HepG2 (cell line): ENCODE data around the gene PLD2. TPM values are rescaled to one million over a fixed set of nuclear protein-coding genes. Genes with fewer than 3 reads are reported as not detected.

Source experiments
- ATAC-seq: fragments of 200-7000 bp; cut with Tn5 transposase; 3 replicates; pipeline ENCODE4 v1.9.1; 2020; ENCODE audit warnings: mild to moderate bottlenecking, moderate library complexity
- BruUV-seq: library from RNA; stranded (reverse); fragments of 400-500 nt; replicated peaks from 2 replicates; lab custom pipeline; 2021; lab: Mats Ljungman, UMichigan
- CTCF ChIA-PET: fragments of 300-600 bp; formaldehyde crosslinking; extraction: SDS; loops from one replicate; lab custom pipeline; 2021; ENCODE audit warnings: low total read pairs, inconsistent platforms, low intra/inter-chr PET ratio; lab: Yijun Ruan, JAX
- POLR2A ChIA-PET: fragments of 350-600 bp; sonication (Branson Sonifier 250); formaldehyde crosslinking; loops from one replicate; lab custom pipeline; 2020; ENCODE audit warnings: antibody characterized with exemption, inconsistent platforms; lab: Yijun Ruan, JAX
- DNase-seq: peaks from one replicate; pipeline ENCODE4 v3.0.0-alpha.2; 2015; ENCODE audit warnings: low spot score
- FAIRE-seq: peaks from 3 replicates; lab custom pipeline; 2011; peaks lifted over from hg19 to GRCh38; lab: Jason Lieb, UNC
- H2AFZ ChIP-seq: one replicate; pipeline ENCODE4 v1.6.1; 2011; ENCODE audit warnings: low read length, inconsistent platforms
- H3K27ac ChIP-seq: fragments of 300-600 bp; 3 replicates; pipeline ENCODE4 v1.8.0; 2011; ENCODE audit warnings: mixed run types, mild to moderate bottlenecking, mixed read lengths, low read length, inconsistent platforms; ENCODE audit not compliant: insufficient read depth; ENCODE audit errors: extremely low read length
- H3K27me3 ChIP-seq, 2 experiments: fragments of 200-600 bp in 1 of 2; 2 replicates in 1 of 2; 3 replicates in 1 of 2; pipeline versions ENCODE4 v1.6.0 to v1.8.0; 2011; ENCODE audit warnings: low read length in 2 of 2, mild to moderate bottlenecking in 2 of 2, moderate library complexity in 2 of 2, inconsistent platforms in 1 of 2; ENCODE audit not compliant: insufficient read depth in 2 of 2, control insufficient read depth in 1 of 2
- H3K36me3 ChIP-seq, 2 experiments: fragments of 200-600 bp in 1 of 2; replicated peaks in 1 of 2; 2 replicates in 1 of 2; 3 replicates in 1 of 2; pipeline versions ENCODE4 v1.5.1 to v1.8.0; 2011; ENCODE audit warnings: low read length in 2 of 2, inconsistent platforms in 1 of 2; ENCODE audit not compliant: insufficient read depth in 2 of 2, control insufficient read depth in 1 of 2
- H3K4me1 ChIP-seq: 2 replicates; pipeline ENCODE4 v1.5.1; 2012; ENCODE audit warnings: low read length, inconsistent platforms; ENCODE audit not compliant: insufficient read depth
- H3K4me2 ChIP-seq: 2 replicates; pipeline ENCODE4 v1.6.0; 2011; ENCODE audit warnings: low read depth, low read length, inconsistent platforms
- H3K4me3 ChIP-seq, 3 experiments: fragments of 200-600 bp in 1 of 3; sonication (generic), shearing (Covaris generic) in 1 of 3; replicated peaks in 1 of 3; 2 replicates each; pipeline ENCODE4 v1.5.1; 2011 to 2016; ENCODE audit warnings: low read length in 3 of 3, inconsistent platforms in 2 of 3, low read depth in 2 of 3, mild to moderate bottlenecking in 2 of 3, control low read depth in 1 of 3, mixed read lengths in 1 of 3; ENCODE audit not compliant: insufficient read depth in 1 of 3
- H3K79me2 ChIP-seq: one replicate; pipeline ENCODE4 v1.6.1; 2011; ENCODE audit warnings: low read length, inconsistent platforms; ENCODE audit not compliant: insufficient read depth
- H3K9ac ChIP-seq: 2 replicates; pipeline ENCODE4 v1.6.0; 2011; ENCODE audit warnings: mild to moderate bottlenecking, low read depth, low read length, inconsistent platforms; ENCODE audit not compliant: insufficient read depth
- H3K9me3 ChIP-seq: 2 replicates; pipeline ENCODE4 v1.5.1; 2012; ENCODE audit warnings: mild to moderate bottlenecking, low read length
- H4K20me1 ChIP-seq: 2 replicates; pipeline ENCODE4 v1.6.0; 2011; ENCODE audit warnings: inconsistent platforms, mild to moderate bottlenecking, low read length, moderate library complexity; ENCODE audit not compliant: insufficient read depth
- ARNT ChIP-seq: fragments of 450-650 bp; IDR thresholded peaks from 2 replicates; pipeline ENCODE4 v1.6.1; 2017
- GABPA ChIP-seq, 2 experiments: IDR thresholded peaks; 2 replicates each; pipeline ENCODE4 v1.6.1; 2011 to 2016; ENCODE audit warnings: low read depth in 2 of 2, low read length in 1 of 2, missing biosample characterization in 1 of 2, missing genetic modification characterization in 1 of 2
- GATA4 ChIP-seq: sonication (generic); IDR thresholded peaks from 2 replicates; pipeline ENCODE4 v1.6.1; 2016; ENCODE audit warnings: antibody characterized with exemption, low read depth, borderline replicate concordance
- ZBTB21 ChIP-seq: sonication (generic); formaldehyde crosslinking; IDR thresholded peaks from 2 replicates; pipeline ENCODE4 v1.4.0; 2020; ENCODE audit warnings: missing genetic modification reagents
- ZBTB38 ChIP-seq: sonication (generic); formaldehyde crosslinking; IDR thresholded peaks from 2 replicates; pipeline ENCODE4 v1.5.1; 2020; ENCODE audit warnings: mild to moderate bottlenecking, missing genetic modification reagents
- ZFP82 ChIP-seq: sonication (generic); formaldehyde crosslinking; IDR thresholded peaks from 2 replicates; pipeline ENCODE4 v1.5.1; 2020; ENCODE audit warnings: mild to moderate bottlenecking, missing genetic modification reagents, borderline replicate concordance
- ZMAT3 ChIP-seq: sonication (generic); formaldehyde crosslinking; conservative IDR thresholded peaks from 2 replicates; pipeline ENCODE4 v1.7.0; 2021; ENCODE audit warnings: missing genetic modification reagents
- ZNF549 ChIP-seq: sonication (generic); formaldehyde crosslinking; IDR thresholded peaks from 2 replicates; pipeline ENCODE4 v1.5.0; 2020; ENCODE audit warnings: missing genetic modification reagents
- ZNF564 ChIP-seq: sonication (generic); formaldehyde crosslinking; IDR thresholded peaks from 2 replicates; pipeline ENCODE4 v1.8.1; 2023; ENCODE audit warnings: mild to moderate bottlenecking, missing genetic modification reagents
- ZNF766 ChIP-seq: sonication (generic); formaldehyde crosslinking; IDR thresholded peaks from 2 replicates; pipeline ENCODE4 v1.5.0; 2020; ENCODE audit warnings: missing genetic modification reagents, borderline replicate concordance
- ZSCAN29 ChIP-seq: sonication (generic); formaldehyde crosslinking; conservative IDR thresholded peaks from 2 replicates; pipeline ENCODE4 v1.4.0; 2020; ENCODE audit warnings: mild to moderate bottlenecking, missing genetic modification reagents
- WGBS: methylation state at CpG from one replicate; pipeline ENCODE4 v1.1.6; 2017; ENCODE audit warnings: low lambda C conversion rate; 5-methylcytosine and 5-hydroxymethylcytosine counted together
- in situ Hi-C: cut with HindIII; loops from 2 replicates; pipeline ENCODE4 v1.10.0; 2017; ENCODE audit warnings: low pct_unique_long_range_greater_than_20kb; ENCODE audit not compliant: extremely low pct_ligation_motif_present
- intact Hi-C: fragments of 100-400 bp; cut with micrococcal nuclease; formaldehyde crosslinking; loops from one replicate; pipeline ENCODE4 v1.10.0; 2022; ENCODE audit not compliant: unreplicated experiment
- polyA plus RNA-seq, 8 experiments: library from polyadenylated mRNA; depleted of rRNA in 3 of 8; stranded (reverse) in 7 of 8; unstranded in 1 of 8; fragments of >200 nt; fragmentation: Illumina TruSeq in 4 of 8; extraction: Trizol in 4 of 8; gene quantifications; 2 replicates each; pipeline versions ENCODE4 v1.2.1 to v1.2.3, GENCODE V29; 2011 to 2016; ENCODE audit warnings: low read depth in 4 of 8, missing spikeins in 1 of 8, mixed read lengths in 1 of 8; ENCODE audit not compliant: insufficient read depth in 1 of 8
- total RNA-seq, 5 experiments: library from RNA; depleted of rRNA; stranded (reverse); fragments of >200 nt; fragmentation: Illumina TruSeq; extraction: Trizol; gene quantifications; 2 replicates each; pipeline ENCODE4 v1.2.3, GENCODE V29; 2016; ENCODE audit warnings: low read depth in 1 of 5
- TF ChIP-seq, protein P1 (sequence below): sonication (generic); formaldehyde crosslinking; IDR thresholded peaks from 2 replicates; pipeline ENCODE4 v1.8.0; 2022; ENCODE audit warnings: low read depth, missing genetic modification reagents
- TF ChIP-seq, protein P2 (sequence below): sonication (generic); formaldehyde crosslinking; IDR thresholded peaks from one replicate; pipeline ENCODE4 v1.5.1; 2020; ENCODE audit warnings: mild to moderate bottlenecking, missing genetic modification reagents; ENCODE audit errors: not compliant biosample characterization
- TF ChIP-seq, protein P3 (sequence below): sonication (generic); formaldehyde crosslinking; conservative IDR thresholded peaks from 2 replicates; pipeline ENCODE4 v1.8.0; 2022; ENCODE audit warnings: low read depth, missing genetic modification reagents

The PLD2 gene
- total and polyA plus RNA-seq, 2 of the 13 experiments (the other 11 are each of a cell fraction or from before 2014, with no cell fraction given): 13.4 to 29.7 TPM

DNA sequence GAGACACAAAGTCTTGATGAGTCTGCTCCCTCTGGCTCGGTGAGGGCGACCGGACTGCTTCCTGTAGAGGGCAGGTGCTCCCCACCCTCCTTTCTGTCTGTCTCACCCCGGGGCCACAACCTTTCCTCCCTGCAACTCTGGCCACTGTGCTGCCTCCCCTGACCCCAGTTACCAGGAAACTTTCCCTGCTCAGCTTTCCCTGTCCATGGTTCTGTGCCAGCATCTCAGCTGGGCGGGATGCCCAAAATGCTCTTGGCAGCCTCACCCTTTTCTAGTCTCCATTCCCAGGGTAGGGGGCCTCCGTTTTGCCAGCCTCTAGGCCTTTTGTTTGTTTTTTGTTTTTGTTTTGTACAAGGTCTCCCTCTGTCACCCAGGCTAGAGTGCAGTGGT, 1.4 kb downstream of the PLD2 start:
- peak overlapping the region in 2 of 3 experiments; percentile 80 to 92; a peak in 2 of 6 replicates for H3K4me3 ChIP-seq
- H3K27me3 ChIP-seq: no peaks in the 10 kb centered on the region
- no peaks in the 10 kb centered on the region for H4K20me1 ChIP-seq
- no peaks in the 10 kb centered on the region for H3K9me3 ChIP-seq
- no peak overlapping the region for H3K27ac ChIP-seq
- POLR2A ChIA-PET: interaction anchor here (2.3 to 2.5 kb wide), 2 partner anchors 20 to 104 kb away, joined by 7 to 17 read pairs; partner anchors contain the start of genes GLTPD2 and PELP1
- H2AFZ ChIP-seq: no peak overlapping the region
- H3K79me2 ChIP-seq: peaks cover 3% of the 10 kb centered on the region
- H3K9ac ChIP-seq: no peak overlapping the region
- intact Hi-C loops (no loop called here), in situ Hi-C loops (loop anchor here (5.0 kb wide), 1 partner anchor 74 kb away; no protein-coding TSS in a partner anchor)
- peak overlapping the region; percentile 88; the same call in 1 of the 2 replicates for H3K4me2 ChIP-seq
- CTCF ChIA-PET: interaction anchor here (0.9 kb wide), 1 partner anchor 74 kb away, joined by 4 read pairs; no protein-coding TSS in a partner anchor
- WGBS: 88% methylated on average over 6 of the region's 6 CpGs
- DNase-seq (no peak), FAIRE-seq (no peak), ATAC-seq (no peak)
- H3K4me1 ChIP-seq: peaks cover 29% of the 10 kb centered on the region
- H3K36me3 ChIP-seq: peaks cover 4 to 6% of the 10 kb centered on the region in 2 experiments; a peak in 2 of 5 replicates
- no TSS peak for BruUV-seq
- TF ChIP-seq ZSCAN29 (CRISPR knock-in tag) (no peak), ZNF549 (CRISPR knock-in tag) (no peak), ZNF766 (CRISPR knock-in tag) (no peak), ZNF564 (CRISPR knock-in tag) (no peak), GATA4 (no peak), ZMAT3 (no peak), ZBTB38 (CRISPR knock-in tag) (0 out of 2 replicates have a peak, but pooled peaks have one; percentile 48), ARNT (no peak), ZFP82 (no peak), GABPA (IDR thresholded peaks at IDR 0.05; ENCODE audit: low read depth, low read length) (no peak), GABPA (CRISPR knock-in tag; IDR thresholded peaks at IDR 0.05; ENCODE audit: low read depth) (no peak), ZBTB21 (no peak)
- TF ChIP-seq, protein P1, sequence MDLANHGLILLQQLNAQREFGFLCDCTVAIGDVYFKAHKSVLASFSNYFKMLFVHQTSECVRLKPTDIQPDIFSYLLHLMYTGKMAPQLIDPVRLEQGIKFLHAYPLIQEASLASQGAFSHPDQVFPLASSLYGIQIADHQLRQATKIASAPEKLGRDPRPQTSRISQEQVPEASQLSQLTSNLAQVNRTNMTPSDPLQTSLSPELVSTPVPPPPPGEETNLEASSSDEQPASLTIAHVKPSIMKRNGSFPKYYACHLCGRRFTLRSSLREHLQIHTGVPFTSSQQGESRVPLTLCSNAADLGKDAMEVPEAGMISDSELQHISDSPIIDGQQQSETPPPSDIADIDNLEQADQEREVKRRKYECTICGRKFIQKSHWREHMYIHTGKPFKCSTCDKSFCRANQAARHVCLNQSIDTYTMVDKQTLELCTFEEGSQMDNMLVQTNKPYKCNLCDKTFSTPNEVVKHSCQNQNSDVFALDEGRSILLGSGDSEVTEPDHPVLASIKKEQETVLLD (CRISPR knock-in tag): no peak
- TF ChIP-seq, protein P2, sequence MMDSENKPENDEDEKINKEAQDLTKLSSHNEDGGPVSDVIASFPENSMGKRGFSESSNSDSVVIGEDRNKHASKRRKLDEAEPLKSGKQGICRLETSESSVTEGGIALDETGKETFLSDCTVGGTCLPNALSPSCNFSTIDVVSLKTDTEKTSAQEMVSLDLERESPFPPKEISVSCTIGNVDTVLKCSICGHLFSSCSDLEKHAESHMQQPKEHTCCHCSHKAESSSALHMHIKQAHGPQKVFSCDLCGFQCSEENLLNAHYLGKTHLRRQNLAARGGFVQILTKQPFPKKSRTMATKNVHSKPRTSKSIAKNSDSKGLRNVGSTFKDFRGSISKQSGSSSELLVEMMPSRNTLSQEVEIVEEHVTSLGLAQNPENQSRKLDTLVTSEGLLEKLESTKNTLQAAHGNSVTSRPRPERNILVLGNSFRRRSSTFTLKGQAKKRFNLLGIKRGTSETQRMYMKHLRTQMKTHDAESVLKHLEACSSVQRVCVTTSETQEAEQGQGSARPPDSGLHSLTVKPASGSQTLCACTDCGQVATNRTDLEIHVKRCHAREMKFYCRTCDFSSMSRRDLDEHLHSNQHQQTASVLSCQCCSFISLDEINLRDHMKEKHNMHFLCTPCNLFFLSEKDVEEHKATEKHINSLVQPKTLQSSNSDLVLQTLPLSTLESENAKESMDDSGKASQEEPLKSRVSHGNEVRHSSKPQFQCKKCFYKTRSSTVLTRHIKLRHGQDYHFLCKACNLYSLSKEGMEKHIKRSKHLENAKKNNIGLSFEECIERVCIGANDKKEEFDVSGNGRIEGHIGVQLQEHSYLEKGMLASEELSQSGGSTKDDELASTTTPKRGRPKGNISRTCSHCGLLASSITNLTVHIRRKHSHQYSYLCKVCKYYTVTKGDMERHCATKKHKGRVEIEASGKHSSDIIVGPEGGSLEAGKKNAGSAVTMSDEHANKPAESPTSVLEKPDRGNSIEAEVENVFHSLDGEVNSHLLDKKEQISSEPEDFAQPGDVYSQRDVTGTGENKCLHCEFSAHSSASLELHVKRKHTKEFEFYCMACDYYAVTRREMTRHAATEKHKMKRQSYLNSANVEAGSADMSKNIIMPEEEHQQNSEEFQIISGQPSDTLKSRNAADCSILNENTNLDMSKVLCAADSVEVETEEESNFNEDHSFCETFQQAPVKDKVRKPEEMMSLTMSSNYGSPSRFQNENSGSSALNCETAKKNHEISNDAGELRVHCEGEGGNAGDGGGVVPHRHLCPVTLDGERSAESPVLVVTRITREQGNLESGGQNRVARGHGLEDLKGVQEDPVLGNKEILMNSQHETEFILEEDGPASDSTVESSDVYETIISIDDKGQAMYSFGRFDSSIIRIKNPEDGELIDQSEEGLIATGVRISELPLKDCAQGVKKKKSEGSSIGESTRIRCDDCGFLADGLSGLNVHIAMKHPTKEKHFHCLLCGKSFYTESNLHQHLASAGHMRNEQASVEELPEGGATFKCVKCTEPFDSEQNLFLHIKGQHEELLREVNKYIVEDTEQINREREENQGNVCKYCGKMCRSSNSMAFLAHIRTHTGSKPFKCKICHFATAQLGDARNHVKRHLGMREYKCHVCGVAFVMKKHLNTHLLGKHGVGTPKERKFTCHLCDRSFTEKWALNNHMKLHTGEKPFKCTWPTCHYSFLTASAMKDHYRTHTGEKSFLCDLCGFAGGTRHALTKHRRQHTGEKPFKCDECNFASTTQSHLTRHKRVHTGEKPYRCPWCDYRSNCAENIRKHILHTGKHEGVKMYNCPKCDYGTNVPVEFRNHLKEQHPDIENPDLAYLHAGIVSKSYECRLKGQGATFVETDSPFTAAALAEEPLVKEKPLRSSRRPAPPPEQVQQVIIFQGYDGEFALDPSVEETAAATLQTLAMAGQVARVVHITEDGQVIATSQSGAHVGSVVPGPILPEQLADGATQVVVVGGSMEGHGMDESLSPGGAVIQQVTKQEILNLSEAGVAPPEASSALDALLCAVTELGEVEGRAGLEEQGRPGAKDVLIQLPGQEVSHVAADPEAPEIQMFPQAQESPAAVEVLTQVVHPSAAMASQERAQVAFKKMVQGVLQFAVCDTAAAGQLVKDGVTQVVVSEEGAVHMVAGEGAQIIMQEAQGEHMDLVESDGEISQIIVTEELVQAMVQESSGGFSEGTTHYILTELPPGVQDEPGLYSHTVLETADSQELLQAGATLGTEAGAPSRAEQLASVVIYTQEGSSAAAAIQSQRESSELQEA (CRISPR knock-in tag): peak; percentile 10
- TF ChIP-seq, protein P3, sequence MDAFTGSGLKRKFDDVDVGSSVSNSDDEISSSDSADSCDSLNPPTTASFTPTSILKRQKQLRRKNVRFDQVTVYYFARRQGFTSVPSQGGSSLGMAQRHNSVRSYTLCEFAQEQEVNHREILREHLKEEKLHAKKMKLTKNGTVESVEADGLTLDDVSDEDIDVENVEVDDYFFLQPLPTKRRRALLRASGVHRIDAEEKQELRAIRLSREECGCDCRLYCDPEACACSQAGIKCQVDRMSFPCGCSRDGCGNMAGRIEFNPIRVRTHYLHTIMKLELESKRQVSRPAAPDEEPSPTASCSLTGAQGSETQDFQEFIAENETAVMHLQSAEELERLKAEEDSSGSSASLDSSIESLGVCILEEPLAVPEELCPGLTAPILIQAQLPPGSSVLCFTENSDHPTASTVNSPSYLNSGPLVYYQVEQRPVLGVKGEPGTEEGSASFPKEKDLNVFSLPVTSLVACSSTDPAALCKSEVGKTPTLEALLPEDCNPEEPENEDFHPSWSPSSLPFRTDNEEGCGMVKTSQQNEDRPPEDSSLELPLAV (CRISPR knock-in tag): no peak
